Activated naive CD8-positive, alpha-beta T cell treated with anti-CD3 and anti-CD28 coated beads, Interleukin-2, amount 10 ng/mL, durations not matched to agents 7 days and 5 days (primary cell): ENCODE results near the gene HJURP. TPM values are rescaled to one million over a fixed set of nuclear protein-coding genes. Genes with fewer than 3 reads are reported as not detected.
A peak's percentile ranks its signal among the peaks of the same experiment; 100 is the strongest.

Experiments used
- ATAC-seq: fragments of 150-1000 bp; cut with Tn5 transposase; one replicate; pipeline ENCODE4 v1.10.0; 2021; ENCODE audit warnings: low read depth, moderate library complexity
- POLR2A ChIA-PET: fragments of 350-600 bp; sonication (Branson Sonifier 250); formaldehyde crosslinking; loops from one replicate; lab custom pipeline; 2021; ENCODE audit warnings: antibody characterized with exemption; lab: Charles Lee
- DNase-seq: peaks from one replicate; pipeline ENCODE4 v3.0.0; 2021
- H3K27ac Mint-ChIP-seq: one replicate; pipeline ENCODE4 v1.8.0; 2022; ENCODE audit warnings: mild to moderate bottlenecking, mixed read lengths
- H3K27me3 Mint-ChIP-seq: one replicate; pipeline ENCODE4 v1.8.0; 2022; ENCODE audit warnings: mild to moderate bottlenecking, moderate library complexity, mixed read lengths
- H3K36me3 Mint-ChIP-seq: one replicate; pipeline ENCODE4 v1.8.0; 2021; ENCODE audit warnings: mild to moderate bottlenecking, mixed read lengths
- H3K4me1 Mint-ChIP-seq: one replicate; pipeline ENCODE4 v1.8.0; 2021; ENCODE audit warnings: mixed read lengths
- H3K4me3 Mint-ChIP-seq: one replicate; pipeline ENCODE4 v1.8.0; 2022; ENCODE audit warnings: mild to moderate bottlenecking, moderate library complexity, mixed read lengths
- H3K9me3 Mint-ChIP-seq: one replicate; pipeline ENCODE4 v1.8.0; 2021; ENCODE audit warnings: mixed read lengths
- total RNA-seq, 2 experiments: library from RNA; stranded (reverse); gene quantifications; one replicate each; pipeline ENCODE4 v1.2.3, GENCODE V29; 2021

The HJURP gene
- total RNA-seq, 2 experiments from 2014 or later: 100 to 109 TPM

GRCh38 chr2:233821709-233822100, 32.6 kb downstream of the HJURP start:
- no peak for ATAC-seq
- POLR2A ChIA-PET: no interaction called here
- peaks cover 3% of the 10 kb centered on the region for H3K4me1 Mint-ChIP-seq

GRCh38 chr2:233821196-233821595, 33.1 kb downstream of the HJURP start:
- Mint-ChIP-seq H3K27me3 (peaks cover 5% of the 10 kb centered on the region), H3K9me3 (no peaks in the 10 kb centered on the region), H3K36me3 (no peaks in the 10 kb centered on the region), H3K27ac (no peak overlapping the region), H3K4me1 (peaks cover 3% of the 10 kb centered on the region), H3K4me3 (no peak overlapping the region)
- no peak for ATAC-seq
- DNase-seq: no peak
- POLR2A ChIA-PET: no interaction called here

More at GRCh38 chr2:233821709-233822100, 32.6 kb downstream of the HJURP start:
- H3K9me3 Mint-ChIP-seq: no peaks in the 10 kb centered on the region
- no peaks in the 10 kb centered on the region for H3K36me3 Mint-ChIP-seq
- peak; percentile 15 for DNase-seq
- peaks cover 9% of the 10 kb centered on the region for H3K27me3 Mint-ChIP-seq
- H3K4me3 Mint-ChIP-seq: no peak overlapping the region
- H3K27ac Mint-ChIP-seq: no peak overlapping the region

- H3K4me3 Mint-ChIP-seq: no peak overlapping the region
- peaks cover 9% of the 10 kb centered on the region for H3K27me3 Mint-ChIP-seq
- H3K27ac Mint-ChIP-seq: no peak overlapping the region
These were observed 33.6 kb downstream of the HJURP start for GRCh38 chr2:233820774-233821105.

GRCh38 chr2:233819884-233820773, 34.2 kb downstream of the HJURP start:
- Mint-ChIP-seq H3K4me1 (peaks cover 3% of the 10 kb centered on the region), H3K4me3 (no peak overlapping the region), H3K36me3 (no peaks in the 10 kb centered on the region), H3K9me3 (no peaks in the 10 kb centered on the region), H3K27me3 (peaks cover 12% of the 10 kb centered on the region), H3K27ac (no peak overlapping the region)
- POLR2A ChIA-PET: no interaction called here
- peak; percentile 22 for DNase-seq
- no peak for ATAC-seq

More at GRCh38 chr2:233820774-233821105, 33.6 kb downstream of the HJURP start:
- no peak for ATAC-seq
- H3K9me3 Mint-ChIP-seq: no peaks in the 10 kb centered on the region
- H3K36me3 Mint-ChIP-seq: no peaks in the 10 kb centered on the region
- H3K4me1 Mint-ChIP-seq: peaks cover 3% of the 10 kb centered on the region
- no peak for DNase-seq
- POLR2A ChIA-PET: no interaction called here

GRCh38 chr2:233818639-233819621, 35.4 kb downstream of the HJURP start:
- Mint-ChIP-seq H3K36me3 (no peaks in the 10 kb centered on the region), H3K4me1 (peaks cover 3% of the 10 kb centered on the region), H3K9me3 (no peaks in the 10 kb centered on the region), H3K4me3 (no peak overlapping the region), H3K27ac (no peak overlapping the region), H3K27me3 (peaks cover 10% of the 10 kb centered on the region)
- ATAC-seq (peak; percentile 14), DNase-seq (peak; percentile 17)
- POLR2A ChIA-PET: no interaction called here

GRCh38 chr2:233817995-233818638, 36.2 kb downstream of the HJURP start:
- no peak overlapping the region for H3K27ac Mint-ChIP-seq
- ATAC-seq (no peak), DNase-seq (peak; percentile 16)
- POLR2A ChIA-PET: no interaction called here
- peaks cover 3% of the 10 kb centered on the region for H3K4me1 Mint-ChIP-seq
- H3K27me3 Mint-ChIP-seq: peaks cover 10% of the 10 kb centered on the region
- no peak overlapping the region for H3K4me3 Mint-ChIP-seq
- no peaks in the 10 kb centered on the region for H3K36me3 Mint-ChIP-seq
- H3K9me3 Mint-ChIP-seq: no peaks in the 10 kb centered on the region

- no peak for DNase-seq
- H3K4me1 Mint-ChIP-seq: peaks cover 3% of the 10 kb centered on the region
- H3K9me3 Mint-ChIP-seq: no peaks in the 10 kb centered on the region
- POLR2A ChIA-PET: no interaction called here
- peaks cover 10% of the 10 kb centered on the region for H3K27me3 Mint-ChIP-seq
- H3K4me3 Mint-ChIP-seq: no peak overlapping the region
- no peaks in the 10 kb centered on the region for H3K36me3 Mint-ChIP-seq
- ATAC-seq: no peak
- H3K27ac Mint-ChIP-seq: no peak overlapping the region
These were observed 36.9 kb downstream of the HJURP start for GRCh38 chr2:233817361-233817911.

GRCh38 chr2:233816771-233817170, 37.6 kb downstream of the HJURP start:
- POLR2A ChIA-PET: no interaction called here
- no peaks in the 10 kb centered on the region for H3K9me3 Mint-ChIP-seq
- ATAC-seq: no peak
- no peak for DNase-seq
- no peak overlapping the region for H3K27ac Mint-ChIP-seq
- H3K4me3 Mint-ChIP-seq: no peak overlapping the region
- H3K36me3 Mint-ChIP-seq: no peaks in the 10 kb centered on the region
- peaks cover 3% of the 10 kb centered on the region for H3K4me1 Mint-ChIP-seq
- H3K27me3 Mint-ChIP-seq: peaks cover 10% of the 10 kb centered on the region

GRCh38 chr2:233816334-233816733, 38.0 kb downstream of the HJURP start:
- DNase-seq (no peak), ATAC-seq (no peak)
- Mint-ChIP-seq H3K27ac (no peak overlapping the region), H3K36me3 (no peaks in the 10 kb centered on the region), H3K27me3 (peaks cover 10% of the 10 kb centered on the region), H3K4me1 (peaks cover 3% of the 10 kb centered on the region), H3K9me3 (no peaks in the 10 kb centered on the region), H3K4me3 (no peak overlapping the region)
- POLR2A ChIA-PET: no interaction called here

- H3K36me3 Mint-ChIP-seq: no peaks in the 10 kb centered on the region
- ATAC-seq: no peak
- DNase-seq: no peak
- POLR2A ChIA-PET: no interaction called here
- H3K4me3 Mint-ChIP-seq: no peak overlapping the region
- peaks cover 3% of the 10 kb centered on the region for H3K4me1 Mint-ChIP-seq
- peaks cover 10% of the 10 kb centered on the region for H3K27me3 Mint-ChIP-seq
- no peaks in the 10 kb centered on the region for H3K9me3 Mint-ChIP-seq
- H3K27ac Mint-ChIP-seq: no peak overlapping the region
These were observed 38.5 kb downstream of the HJURP start for GRCh38 chr2:233815861-233816260.

- Mint-ChIP-seq H3K4me1 (peaks cover 3% of the 10 kb centered on the region), H3K4me3 (no peak overlapping the region), H3K36me3 (no peaks in the 10 kb centered on the region), H3K9me3 (no peaks in the 10 kb centered on the region), H3K27ac (no peak overlapping the region), H3K27me3 (peaks cover 10% of the 10 kb centered on the region)
- DNase-seq: no peak
- POLR2A ChIA-PET: no interaction called here
- no peak for ATAC-seq
These were observed 40.1 kb downstream of the HJURP start for GRCh38 chr2:233814056-233814835.

- H3K4me1 Mint-ChIP-seq: peaks cover 3% of the 10 kb centered on the region
- ATAC-seq (no peak), DNase-seq (no peak)
- H3K36me3 Mint-ChIP-seq: no peaks in the 10 kb centered on the region
- H3K9me3 Mint-ChIP-seq: no peaks in the 10 kb centered on the region
- peaks cover 10% of the 10 kb centered on the region for H3K27me3 Mint-ChIP-seq
- POLR2A ChIA-PET: no interaction called here
- H3K27ac Mint-ChIP-seq: no peak overlapping the region
- H3K4me3 Mint-ChIP-seq: no peak overlapping the region
These were observed 40.9 kb downstream of the HJURP start for GRCh38 chr2:233813236-233814055.
